DND-41 (cell line): ENCODE measurements around the gene PLA2G2D.

Experiments used
- ATAC-seq: fragments of 200-7000 bp; cut with Tn5 transposase; 3 replicates; pipeline ENCODE4 v1.9.1; 2021; ENCODE audit warnings: low read depth; ENCODE audit not compliant: insufficient read depth
- DNase-seq: peaks from one replicate; pipeline ENCODE4 v3.0.0-alpha.2; 2020
- H2AFZ ChIP-seq: 2 replicates; pipeline ENCODE4 v1.6.0; 2012; ENCODE audit warnings: low read depth, low read length
- H3K27ac ChIP-seq: 2 replicates; pipeline ENCODE4 v1.5.1; 2012; ENCODE audit warnings: low read length, inconsistent platforms
- H3K27me3 ChIP-seq: fragments of 200-600 bp; sonication (generic); 2 replicates; pipeline ENCODE4 v1.6.0; 2012; ENCODE audit warnings: low read length, mild to moderate bottlenecking, inconsistent platforms; ENCODE audit not compliant: insufficient read depth, poor library complexity
- H3K36me3 ChIP-seq: 2 replicates; pipeline ENCODE4 v1.5.1; 2012; ENCODE audit warnings: low read length, inconsistent platforms; ENCODE audit not compliant: insufficient read depth
- H3K4me1 ChIP-seq: 2 replicates; pipeline ENCODE4 v1.5.1; 2012; ENCODE audit warnings: mild to moderate bottlenecking, low read length; ENCODE audit not compliant: insufficient read depth
- H3K4me2 ChIP-seq: 2 replicates; pipeline ENCODE4 v1.6.0; 2012; ENCODE audit warnings: mild to moderate bottlenecking, moderate library complexity, low read length, inconsistent platforms; ENCODE audit not compliant: insufficient read depth
- H3K4me3 ChIP-seq, 2 experiments: fragments of 200-600 bp in 1 of 2; shearing (Covaris generic) in 1 of 2; 2 replicates each; pipeline ENCODE4 v1.5.1; 2012 to 2016; ENCODE audit warnings: inconsistent platforms in 2 of 2, low read length in 2 of 2, mild to moderate bottlenecking in 2 of 2, low read depth in 1 of 2, moderate library complexity in 1 of 2
- H3K79me2 ChIP-seq: 2 replicates; pipeline ENCODE4 v1.6.0; 2012; ENCODE audit warnings: low read length, inconsistent platforms; ENCODE audit not compliant: insufficient read depth
- H3K9ac ChIP-seq: 2 replicates; pipeline ENCODE4 v1.6.0; 2012; ENCODE audit warnings: low read depth, mild to moderate bottlenecking, inconsistent platforms, low read length, moderate library complexity
- H3K9me3 ChIP-seq: 2 replicates; pipeline ENCODE4 v1.5.1; 2012; ENCODE audit warnings: low read length, moderate library complexity, mild to moderate bottlenecking, inconsistent platforms; ENCODE audit not compliant: insufficient read depth, severe bottlenecking
- H4K20me1 ChIP-seq: 2 replicates; pipeline ENCODE4 v1.6.0; 2012; ENCODE audit warnings: low read length; ENCODE audit not compliant: insufficient read depth
- EZH2 ChIP-seq: IDR thresholded peaks from 3 replicates; pipeline ENCODE4 v1.6.1; 2012; ENCODE audit warnings: borderline replicate concordance, low read depth, mild to moderate bottlenecking, moderate library complexity, low read length, inconsistent platforms; ENCODE audit not compliant: severe bottlenecking
- TF ChIP-seq, protein P1 (sequence below): IDR thresholded peaks from 2 replicates; pipeline ENCODE4 v1.5.1; 2012; ENCODE audit warnings: borderline replicate concordance, low read length, moderate library complexity, mild to moderate bottlenecking; ENCODE audit not compliant: poor library complexity, severe bottlenecking; ENCODE audit errors: extremely low read depth

Gene PLA2G2D

DNA sequence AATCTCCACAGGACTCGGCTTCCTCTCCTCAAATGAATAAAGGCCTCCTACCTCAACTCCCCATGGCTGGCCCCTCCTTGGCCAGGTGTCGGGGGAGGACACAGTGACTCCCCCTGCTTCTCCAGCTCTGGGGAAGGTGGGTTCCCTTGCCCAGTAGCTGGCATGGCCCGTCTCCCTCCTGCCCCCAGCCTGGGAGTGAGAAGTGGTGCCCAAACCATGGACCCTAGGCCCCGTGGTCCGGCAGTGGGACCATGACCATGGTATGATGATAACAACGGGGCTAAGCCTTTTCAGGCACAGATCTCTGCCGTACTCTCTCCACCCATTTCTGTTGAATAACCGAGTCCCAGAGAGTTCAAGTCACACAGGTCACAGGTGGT lies 31.0 kb upstream of the PLA2G2D start:
- no peak for TF ChIP-seq EZH2
- TF ChIP-seq, protein P1, sequence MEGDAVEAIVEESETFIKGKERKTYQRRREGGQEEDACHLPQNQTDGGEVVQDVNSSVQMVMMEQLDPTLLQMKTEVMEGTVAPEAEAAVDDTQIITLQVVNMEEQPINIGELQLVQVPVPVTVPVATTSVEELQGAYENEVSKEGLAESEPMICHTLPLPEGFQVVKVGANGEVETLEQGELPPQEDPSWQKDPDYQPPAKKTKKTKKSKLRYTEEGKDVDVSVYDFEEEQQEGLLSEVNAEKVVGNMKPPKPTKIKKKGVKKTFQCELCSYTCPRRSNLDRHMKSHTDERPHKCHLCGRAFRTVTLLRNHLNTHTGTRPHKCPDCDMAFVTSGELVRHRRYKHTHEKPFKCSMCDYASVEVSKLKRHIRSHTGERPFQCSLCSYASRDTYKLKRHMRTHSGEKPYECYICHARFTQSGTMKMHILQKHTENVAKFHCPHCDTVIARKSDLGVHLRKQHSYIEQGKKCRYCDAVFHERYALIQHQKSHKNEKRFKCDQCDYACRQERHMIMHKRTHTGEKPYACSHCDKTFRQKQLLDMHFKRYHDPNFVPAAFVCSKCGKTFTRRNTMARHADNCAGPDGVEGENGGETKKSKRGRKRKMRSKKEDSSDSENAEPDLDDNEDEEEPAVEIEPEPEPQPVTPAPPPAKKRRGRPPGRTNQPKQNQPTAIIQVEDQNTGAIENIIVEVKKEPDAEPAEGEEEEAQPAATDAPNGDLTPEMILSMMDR: no peak
- Histone ChIP-seq H3K4me1 (peaks cover 9% of the 10 kb centered on the region), H4K20me1 (no peaks in the 10 kb centered on the region), H3K27ac (no peak overlapping the region), H3K27me3 (no peaks in the 10 kb centered on the region), H3K4me3 (no peak overlapping the region), H3K4me2 (no peak overlapping the region), H3K9ac (no peak overlapping the region), H3K9me3 (no peaks in the 10 kb centered on the region), H2AFZ (no peak overlapping the region), H3K79me2 (no peaks in the 10 kb centered on the region), H3K36me3 (no peaks in the 10 kb centered on the region)
- no peak for ATAC-seq
- no peak for DNase-seq

DNA sequence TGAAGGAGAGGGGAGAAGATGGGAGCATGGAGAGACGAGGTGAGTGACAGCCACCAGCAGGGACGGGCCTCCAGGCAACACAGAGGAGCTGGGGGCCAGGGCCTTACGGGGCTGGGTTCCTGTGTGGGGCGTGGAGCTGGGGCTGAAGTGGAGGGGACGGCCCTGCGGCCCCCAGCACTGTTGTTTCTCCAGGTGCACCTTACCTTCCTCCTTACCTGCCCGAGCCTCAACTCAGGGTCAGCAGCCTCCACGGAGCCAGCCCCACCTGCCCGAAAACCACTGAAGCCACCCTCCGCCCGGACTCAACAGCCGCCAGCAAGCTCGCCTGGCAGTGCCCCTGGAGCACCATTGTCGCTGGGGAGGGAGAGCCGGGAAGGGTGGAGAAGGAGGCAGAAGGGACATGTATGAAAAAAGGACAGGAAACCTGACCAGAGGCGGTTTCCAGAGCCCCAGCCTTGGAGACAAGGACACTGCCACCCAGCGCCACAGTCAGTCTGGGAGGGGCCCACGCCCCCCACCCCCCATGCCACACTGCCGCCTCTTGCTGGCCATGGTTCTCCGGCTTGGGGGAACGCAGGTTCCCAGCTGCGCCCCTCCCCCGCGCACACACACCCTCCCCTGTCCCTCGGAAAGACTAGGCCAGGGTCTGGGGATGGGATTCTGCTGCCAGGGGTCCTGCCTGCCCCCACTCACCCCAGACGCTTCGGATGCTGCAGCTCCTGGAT lies 30.4 kb upstream of the PLA2G2D start:
- H3K27ac ChIP-seq: no peak overlapping the region
- no peaks in the 10 kb centered on the region for H3K79me2 ChIP-seq
- no peak overlapping the region for H2AFZ ChIP-seq
- H3K27me3 ChIP-seq: no peaks in the 10 kb centered on the region
- no peaks in the 10 kb centered on the region for H3K9me3 ChIP-seq
- no peaks in the 10 kb centered on the region for H4K20me1 ChIP-seq
- DNase-seq (no peak), ATAC-seq (no peak)
- H3K4me1 ChIP-seq: peaks cover 9% of the 10 kb centered on the region
- no peak overlapping the region for H3K4me3 ChIP-seq
- no peak overlapping the region for H3K9ac ChIP-seq
- H3K36me3 ChIP-seq: no peaks in the 10 kb centered on the region
- TF ChIP-seq, protein P1: no peak
- TF ChIP-seq EZH2: no peak
- no peak overlapping the region for H3K4me2 ChIP-seq

DNA sequence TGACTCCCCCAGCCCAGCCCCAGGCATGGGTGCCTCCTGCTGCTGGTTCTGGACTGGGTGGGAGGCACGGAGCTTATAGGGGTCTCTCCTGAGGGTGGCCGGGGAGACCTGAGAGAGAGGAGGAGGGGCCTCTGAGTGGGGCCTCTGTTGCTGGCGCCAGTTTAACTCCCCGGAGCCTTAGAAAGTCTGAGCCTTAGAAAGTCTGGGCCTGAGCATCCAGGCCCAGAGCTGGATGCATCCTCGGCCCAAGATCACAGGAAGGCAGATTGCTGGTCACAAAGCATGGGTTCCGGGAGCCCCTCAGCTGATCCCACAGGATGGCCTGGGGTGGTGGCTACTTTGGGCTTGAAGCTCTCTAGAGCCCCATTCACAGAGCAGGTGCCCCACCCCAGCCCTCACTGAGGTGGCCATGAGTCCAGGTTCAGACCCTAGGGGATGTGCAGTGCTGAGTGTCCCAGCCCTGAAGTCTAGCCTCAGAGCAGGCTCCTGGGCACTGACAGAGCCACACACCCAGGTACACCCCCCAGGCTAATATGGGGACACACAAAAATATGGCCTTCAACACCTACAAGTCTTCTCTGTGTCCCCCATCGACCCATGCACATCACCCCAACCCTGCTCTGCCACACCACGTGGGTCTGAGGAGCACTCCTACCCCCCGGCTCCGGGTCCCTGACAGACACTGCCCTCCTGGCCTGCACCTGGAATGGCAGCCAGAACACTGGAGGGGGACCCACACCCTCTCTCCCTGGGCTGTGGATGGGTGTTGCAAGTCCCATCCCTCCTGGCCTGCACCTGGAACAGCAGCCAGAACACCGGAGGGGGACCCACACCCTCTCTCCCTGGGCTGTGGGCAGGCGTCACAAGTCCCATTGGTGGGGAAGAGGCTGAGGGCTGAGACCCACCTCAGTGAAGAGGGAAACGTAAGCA lies 29.5 kb upstream of the PLA2G2D start:
- peaks cover 9% of the 10 kb centered on the region for H3K4me1 ChIP-seq
- no peak overlapping the region for H3K4me3 ChIP-seq
- no peak overlapping the region for H3K4me2 ChIP-seq
- DNase-seq: no peak
- TF ChIP-seq, protein P1: no peak
- TF ChIP-seq EZH2: no peak
- no peak overlapping the region for H3K27ac ChIP-seq
- no peaks in the 10 kb centered on the region for H3K36me3 ChIP-seq
- no peaks in the 10 kb centered on the region for H3K27me3 ChIP-seq
- H3K9ac ChIP-seq: no peak overlapping the region
- no peaks in the 10 kb centered on the region for H3K9me3 ChIP-seq
- H4K20me1 ChIP-seq: no peaks in the 10 kb centered on the region
- H2AFZ ChIP-seq: no peak overlapping the region
- H3K79me2 ChIP-seq: no peaks in the 10 kb centered on the region
- ATAC-seq: no peak
